Caco-2 (cell line): ENCODE measurements around the gene TGFB3. TPM values are rescaled to one million over a fixed set of nuclear protein-coding genes. Genes with fewer than 3 reads are reported as not detected.

Source experiments
- BruUV-seq: library from RNA; stranded (reverse); fragments of 400-500 nt; replicated peaks from 2 replicates; lab custom pipeline; 2021; lab: Mats Ljungman, UMichigan
- CTCF ChIA-PET: fragments of 300-600 bp; sonication (Branson Sonifier 250); formaldehyde crosslinking; loops from one replicate; lab custom pipeline; 2022; ENCODE audit warnings: antibody characterized with exemption; lab: Charles Lee
- POLR2A ChIA-PET: fragments of 300-600 bp; sonication (Branson Sonifier 250); formaldehyde crosslinking; loops from one replicate; lab custom pipeline; 2022; ENCODE audit warnings: antibody characterized with exemption; lab: Charles Lee
- DNase-seq, 2 experiments: peaks; one replicate each; pipeline versions ENCODE4 v3.0.0 to v3.0.0-alpha.2; 2020 to 2022
- H3K27me3 ChIP-seq: replicated peaks from 2 replicates; pipeline ENCODE4 v1.6.0; 2011; ENCODE audit warnings: low read length; ENCODE audit not compliant: control insufficient read depth, insufficient read depth
- H3K36me3 ChIP-seq: 2 replicates; pipeline ENCODE4 v1.5.1; 2011; ENCODE audit warnings: low read length; ENCODE audit not compliant: control insufficient read depth, insufficient read depth
- H3K4me1 ChIP-seq: fragments of 250-450 bp; sonication (Bioruptor Pico); 2 replicates; pipeline ENCODE4 v1.5.1; 2020; ENCODE audit warnings: mild to moderate bottlenecking
- H3K4me3 ChIP-seq: 2 replicates; pipeline ENCODE4 v1.5.1; 2011; ENCODE audit warnings: low read depth, mild to moderate bottlenecking, control low read depth, low read length
- H3K9me3 ChIP-seq: fragments of 250-450 bp; sonication (Bioruptor Pico); 2 replicates; pipeline ENCODE4 v1.5.1; 2020; ENCODE audit warnings: mild to moderate bottlenecking, moderate library complexity
- H3K27ac Mint-ChIP-seq: one replicate; pipeline ENCODE4 v1.8.0; 2022; ENCODE audit warnings: mixed read lengths; ENCODE audit not compliant: unreplicated experiment
- H3K27me3 Mint-ChIP-seq: one replicate; pipeline ENCODE4 v1.8.0; 2022; ENCODE audit warnings: mixed read lengths; ENCODE audit not compliant: insufficient read depth, unreplicated experiment
- H3K36me3 Mint-ChIP-seq: one replicate; pipeline ENCODE4 v1.8.0; 2022; ENCODE audit warnings: mild to moderate bottlenecking, mixed read lengths; ENCODE audit not compliant: insufficient read depth, unreplicated experiment
- H3K4me1 Mint-ChIP-seq: one replicate; pipeline ENCODE4 v1.8.0; 2022; ENCODE audit warnings: low read depth, mixed read lengths; ENCODE audit not compliant: unreplicated experiment
- H3K4me3 Mint-ChIP-seq: one replicate; pipeline ENCODE4 v1.8.0; 2022; ENCODE audit warnings: mild to moderate bottlenecking, moderate library complexity, mixed read lengths; ENCODE audit not compliant: unreplicated experiment
- H3K9me3 Mint-ChIP-seq: one replicate; pipeline ENCODE4 v1.8.0; 2022; ENCODE audit warnings: mixed read lengths; ENCODE audit not compliant: unreplicated experiment
- intact Hi-C: fragments of 100-400 bp; cut with micrococcal nuclease; formaldehyde crosslinking; loops from one replicate; pipeline ENCODE4 v1.10.0; 2022; ENCODE audit not compliant: unreplicated experiment
- total RNA-seq: library from RNA; stranded (reverse); gene quantifications from 2 replicates; pipeline ENCODE4 v1.2.3, GENCODE V29; 2022
- TF ChIP-seq, protein P1 (sequence below), 2 experiments: fragments of 200-600 bp in 1 of 2; IDR thresholded peaks; 1 replicate in 1 of 2; 2 replicates in 1 of 2; pipeline versions ENCODE4 v1.5.1 to v1.8.0; 2011 to 2022; ENCODE audit warnings: antibody characterized with exemption in 1 of 2, control low read depth in 1 of 2, inconsistent platforms in 1 of 2, low read depth in 1 of 2, low read length in 1 of 2, mild to moderate bottlenecking in 1 of 2, moderate library complexity in 1 of 2; ENCODE audit not compliant: insufficient read depth in 1 of 2, severe bottlenecking in 1 of 2, unreplicated experiment in 1 of 2

The TGFB3 gene
- total RNA-seq, 1 experiment from 2014 or later, result 10.2 TPM

DNA sequence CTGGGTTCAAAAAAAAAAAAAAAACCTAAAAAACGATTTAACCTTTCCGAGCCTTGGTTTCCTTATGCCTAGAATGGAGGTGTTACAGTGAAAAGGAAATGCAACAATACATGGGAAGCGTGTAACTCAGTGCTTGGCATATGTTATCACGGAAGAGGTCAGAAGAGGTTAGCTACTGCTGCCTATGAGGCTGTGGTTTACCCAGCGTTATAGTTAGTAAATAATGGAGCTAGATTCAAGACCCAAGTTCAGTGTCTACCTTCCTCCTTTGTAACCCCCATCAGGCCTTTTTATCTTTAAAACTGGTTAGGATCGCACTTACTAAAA, 4.6 kb upstream of the TGFB3 start:
- intact Hi-C loops, result no loop called here
- no peaks in the 10 kb centered on the region; the same call in 1 of the 2 replicates for H3K4me1 ChIP-seq
- TF ChIP-seq, protein P1, sequence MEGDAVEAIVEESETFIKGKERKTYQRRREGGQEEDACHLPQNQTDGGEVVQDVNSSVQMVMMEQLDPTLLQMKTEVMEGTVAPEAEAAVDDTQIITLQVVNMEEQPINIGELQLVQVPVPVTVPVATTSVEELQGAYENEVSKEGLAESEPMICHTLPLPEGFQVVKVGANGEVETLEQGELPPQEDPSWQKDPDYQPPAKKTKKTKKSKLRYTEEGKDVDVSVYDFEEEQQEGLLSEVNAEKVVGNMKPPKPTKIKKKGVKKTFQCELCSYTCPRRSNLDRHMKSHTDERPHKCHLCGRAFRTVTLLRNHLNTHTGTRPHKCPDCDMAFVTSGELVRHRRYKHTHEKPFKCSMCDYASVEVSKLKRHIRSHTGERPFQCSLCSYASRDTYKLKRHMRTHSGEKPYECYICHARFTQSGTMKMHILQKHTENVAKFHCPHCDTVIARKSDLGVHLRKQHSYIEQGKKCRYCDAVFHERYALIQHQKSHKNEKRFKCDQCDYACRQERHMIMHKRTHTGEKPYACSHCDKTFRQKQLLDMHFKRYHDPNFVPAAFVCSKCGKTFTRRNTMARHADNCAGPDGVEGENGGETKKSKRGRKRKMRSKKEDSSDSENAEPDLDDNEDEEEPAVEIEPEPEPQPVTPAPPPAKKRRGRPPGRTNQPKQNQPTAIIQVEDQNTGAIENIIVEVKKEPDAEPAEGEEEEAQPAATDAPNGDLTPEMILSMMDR (IDR thresholded peaks at IDR 0.05; ENCODE audit: insufficient read depth in 1 of 2, low read depth in 1 of 2, low read length in 1 of 2, severe bottlenecking in 1 of 2, unreplicated experiment in 1 of 2), result no peak
- peak overlapping the region; percentile 84 for H3K27ac Mint-ChIP-seq
- H3K4me3 Mint-ChIP-seq, result peak overlapping the region; percentile 89
- no TSS peak for BruUV-seq
- ChIA-PET POLR2A (no interaction called here), CTCF (interaction anchor here (0.7 to 1.8 kb wide), 3 partner anchors 192 to 635 kb away, joined by 6 to 7 read pairs (median 7); no protein-coding TSS in a partner anchor)
- H3K27me3 ChIP-seq, result no peaks in the 10 kb centered on the region
- H3K9me3 ChIP-seq, result no peaks in the 10 kb centered on the region
- no peaks in the 10 kb centered on the region; the same call in 1 of the 2 replicates for H3K36me3 ChIP-seq
- peaks cover 15% of the 10 kb centered on the region for H3K36me3 Mint-ChIP-seq
- peak overlapping the region; percentile 71 for H3K4me3 ChIP-seq
- DNase-seq, result no peak
- peaks cover 14% of the 10 kb centered on the region for H3K4me1 Mint-ChIP-seq
- H3K9me3 Mint-ChIP-seq, result no peaks in the 10 kb centered on the region
- no peaks in the 10 kb centered on the region for H3K27me3 Mint-ChIP-seq

DNA sequence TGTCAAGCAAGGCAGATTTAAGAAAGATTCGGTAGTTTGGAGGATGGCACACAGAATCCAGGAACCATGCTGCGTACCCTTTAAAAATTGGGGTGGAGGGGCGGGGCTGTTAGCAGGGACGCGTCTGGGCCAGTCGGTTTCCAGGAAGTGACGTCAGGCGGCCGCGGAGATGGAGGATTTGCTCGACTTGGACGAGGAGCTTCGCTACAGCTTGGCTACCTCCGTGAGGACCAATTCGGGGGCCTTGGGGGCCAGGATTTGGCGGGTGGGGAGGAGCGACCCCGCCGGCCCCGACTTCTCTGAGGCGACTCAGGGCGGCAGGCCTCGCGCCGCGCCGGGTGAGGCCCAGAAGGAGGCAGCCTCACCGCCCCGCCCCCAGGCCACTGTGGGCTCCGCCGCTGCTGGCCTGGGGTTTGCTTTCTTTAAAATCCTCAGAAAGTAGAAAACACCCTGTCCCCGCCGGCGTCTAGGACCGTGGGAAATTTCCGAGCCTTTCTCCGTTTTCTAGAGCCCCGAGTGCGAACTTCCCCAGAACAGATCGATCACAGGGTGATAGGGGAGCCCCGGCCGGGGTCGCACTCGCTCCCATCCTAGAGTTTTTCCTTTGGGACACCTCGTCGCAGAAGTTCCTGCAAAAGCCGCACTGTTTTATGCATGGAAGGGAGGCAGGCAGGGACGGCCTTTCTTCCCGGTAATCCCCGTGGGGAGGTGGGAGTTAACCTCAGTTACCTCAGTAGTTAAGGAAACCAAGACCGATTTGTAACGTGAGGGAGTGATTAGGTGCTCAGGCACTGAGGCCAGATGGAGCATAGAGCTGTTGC, 4.0 kb upstream of the TGFB3 start, which contains the start of gene IFT43:
Gene IFT43 (plus strand): TSS at position 146 of the 821 bp plus-strand sequence. CDS start 24 bp downstream, at position 170.
- Histone ChIP-seq H3K36me3 (no peaks in the 10 kb centered on the region; the same call in 1 of the 2 replicates), H3K9me3 (no peaks in the 10 kb centered on the region), H3K27me3 (no peaks in the 10 kb centered on the region), H3K4me1 (peaks cover 3% of the 10 kb centered on the region), H3K4me3 (peak within 1 kb of the TSS; percentile 71)
- intact Hi-C loops, result no loop called here
- ChIA-PET CTCF (interaction anchor here (0.7 to 1.8 kb wide), 4 partner anchors 191 to 635 kb away, joined by 4 to 7 read pairs (median 6); no protein-coding TSS in a partner anchor), POLR2A (no interaction called here)
- Mint-ChIP-seq H3K4me3 (peak within 1 kb of the TSS; percentile 89), H3K27ac (peak within 1 kb of the TSS; percentile 84), H3K36me3 (peaks cover 15% of the 10 kb centered on the region), H3K9me3 (no peaks in the 10 kb centered on the region), H3K4me1 (peaks cover 19% of the 10 kb centered on the region), H3K27me3 (no peaks in the 10 kb centered on the region)
- BruUV-seq, result TSS peak; percentile 49
- DNase-seq, result peak; percentile 75 to 81
- TF ChIP-seq, protein P1 (IDR thresholded peaks at IDR 0.05; ENCODE audit: insufficient read depth in 1 of 2, low read depth in 1 of 2, low read length in 1 of 2, severe bottlenecking in 1 of 2, unreplicated experiment in 1 of 2), result no peak

DNA sequence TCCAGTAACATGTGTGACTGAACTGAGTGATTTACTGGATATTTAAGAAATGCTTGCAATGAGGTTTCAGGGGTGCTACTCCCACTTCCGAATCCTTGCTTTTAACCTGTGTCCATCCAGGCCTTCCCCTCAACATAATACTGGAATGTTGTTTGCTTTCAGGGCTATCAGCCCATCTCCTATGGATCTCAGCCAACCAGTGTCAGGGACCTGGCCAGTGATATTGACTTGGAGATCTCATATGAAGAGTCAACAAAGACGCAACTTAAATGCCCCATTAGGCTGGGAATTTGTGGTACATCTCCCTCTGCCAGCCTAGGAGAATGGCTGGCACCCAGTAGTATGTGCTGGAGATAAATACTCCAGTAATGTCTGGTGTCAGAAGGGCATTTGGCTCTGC, 2.9 kb upstream of the TGFB3 start:
- Mint-ChIP-seq H3K27me3 (no peaks in the 10 kb centered on the region), H3K4me1 (peaks cover 25% of the 10 kb centered on the region)
- TF ChIP-seq, protein P1 (IDR thresholded peaks at IDR 0.05; ENCODE audit: insufficient read depth in 1 of 2, low read depth in 1 of 2, low read length in 1 of 2, severe bottlenecking in 1 of 2, unreplicated experiment in 1 of 2), result no peak

More for the DNA sequence above, 2.9 kb upstream of the TGFB3 start:
- BruUV-seq, result no TSS peak
- POLR2A ChIA-PET, result no interaction called here
- H3K36me3 Mint-ChIP-seq, result peaks cover 10% of the 10 kb centered on the region
- DNase-seq, result no peak
- intact Hi-C loops, result no loop called here
- no peaks in the 10 kb centered on the region for H3K9me3 Mint-ChIP-seq
- CTCF ChIA-PET, result interaction anchor here (0.6 to 1.4 kb wide), 3 partner anchors 47 to 275 kb away, joined by 3 to 6 read pairs (median 4); no protein-coding TSS in a partner anchor
- Histone ChIP-seq H3K36me3 (no peaks in the 10 kb centered on the region), H3K4me1 (peaks cover 8% of the 10 kb centered on the region), H3K9me3 (no peaks in the 10 kb centered on the region), H3K27me3 (no peaks in the 10 kb centered on the region), H3K4me3 (no peak overlapping the region)
- H3K27ac Mint-ChIP-seq, result no peak overlapping the region
- peak overlapping the region; percentile 89 for H3K4me3 Mint-ChIP-seq
